ENCODE measurements around the gene BPIFB1.

BPIFB1 gene

GRCh38 chr20:33276303-33277113 lies 6.5 kb upstream of the BPIFB1 start:
- H3K4me1 Mint-ChIP-seq: no peaks in the 10 kb centered on the region
- H3K4me3 Mint-ChIP-seq: no peak overlapping the region
- no peak for ATAC-seq (replicated peaks; ENCODE audit: extremely low read depth, poor library complexity, severe bottlenecking)

GRCh38 chr20:33277471-33278441 lies 5.3 kb upstream of the BPIFB1 start:
- no peaks in the 10 kb centered on the region for H3K36me3 Mint-ChIP-seq (ENCODE audit: insufficient read depth)
- H3K27me3 Mint-ChIP-seq: peaks cover 53% of the 10 kb centered on the region
- no peak overlapping the region for H3K27ac Mint-ChIP-seq (ENCODE audit: low read depth)
- no peak overlapping the region for H3K4me3 Mint-ChIP-seq
- no peaks in the 10 kb centered on the region for H3K4me1 Mint-ChIP-seq
- DNase-seq (ENCODE audit: low spot score in 2 of 2): no peak
- no peak for ATAC-seq (replicated peaks; ENCODE audit: extremely low read depth, poor library complexity, severe bottlenecking)
- H3K9me3 Mint-ChIP-seq: no peaks in the 10 kb centered on the region

More at GRCh38 chr20:33276303-33277113, 6.5 kb upstream of the BPIFB1 start:
- no peak for DNase-seq (ENCODE audit: low spot score in 2 of 2)
- Mint-ChIP-seq H3K36me3 (ENCODE audit: insufficient read depth) (no peaks in the 10 kb centered on the region), H3K27ac (ENCODE audit: low read depth) (no peak overlapping the region), H3K27me3 (peaks cover 61% of the 10 kb centered on the region), H3K9me3 (no peaks in the 10 kb centered on the region)

- no peak overlapping the region for H3K4me3 Mint-ChIP-seq
- no peak overlapping the region for H3K27ac Mint-ChIP-seq (ENCODE audit: low read depth)
- no peaks in the 10 kb centered on the region for H3K4me1 Mint-ChIP-seq
- no peaks in the 10 kb centered on the region for H3K9me3 Mint-ChIP-seq
- H3K36me3 Mint-ChIP-seq (ENCODE audit: insufficient read depth): no peaks in the 10 kb centered on the region
- ATAC-seq (replicated peaks; ENCODE audit: extremely low read depth, poor library complexity, severe bottlenecking) (no peak), DNase-seq (ENCODE audit: low spot score in 2 of 2) (no peak)
- peaks cover 56% of the 10 kb centered on the region for H3K27me3 Mint-ChIP-seq
Measured at GRCh38 chr20:33278700-33279099, 4.3 kb upstream of the BPIFB1 start.

- ATAC-seq (replicated peaks; ENCODE audit: extremely low read depth, poor library complexity, severe bottlenecking) (no peak), DNase-seq (ENCODE audit: low spot score in 2 of 2) (no peak)
- H3K9me3 Mint-ChIP-seq: no peaks in the 10 kb centered on the region
- H3K27ac Mint-ChIP-seq (ENCODE audit: low read depth): no peak overlapping the region
- H3K4me3 Mint-ChIP-seq: no peak overlapping the region
- no peaks in the 10 kb centered on the region for H3K4me1 Mint-ChIP-seq
- peaks cover 62% of the 10 kb centered on the region for H3K27me3 Mint-ChIP-seq
- H3K36me3 Mint-ChIP-seq (ENCODE audit: insufficient read depth): no peaks in the 10 kb centered on the region
Measured at GRCh38 chr20:33279261-33279910, 3.6 kb upstream of the BPIFB1 start.

- Mint-ChIP-seq H3K27ac (ENCODE audit: low read depth) (no peak overlapping the region), H3K4me1 (no peaks in the 10 kb centered on the region), H3K36me3 (ENCODE audit: insufficient read depth) (no peaks in the 10 kb centered on the region), H3K4me3 (no peak overlapping the region), H3K27me3 (peaks cover 70% of the 10 kb centered on the region), H3K9me3 (no peaks in the 10 kb centered on the region)
- DNase-seq (ENCODE audit: low spot score in 2 of 2) (no peak), ATAC-seq (replicated peaks; ENCODE audit: extremely low read depth, poor library complexity, severe bottlenecking) (no peak)
Measured at GRCh38 chr20:33280000-33280680, 2.9 kb upstream of the BPIFB1 start.

- H3K9me3 Mint-ChIP-seq: no peaks in the 10 kb centered on the region
- H3K27me3 Mint-ChIP-seq: peaks cover 76% of the 10 kb centered on the region
- H3K4me3 Mint-ChIP-seq: no peak overlapping the region
- no peak overlapping the region for H3K27ac Mint-ChIP-seq (ENCODE audit: low read depth)
- ATAC-seq (replicated peaks; ENCODE audit: extremely low read depth, poor library complexity, severe bottlenecking) (no peak), DNase-seq (ENCODE audit: low spot score in 2 of 2) (no peak)
- no peaks in the 10 kb centered on the region for H3K36me3 Mint-ChIP-seq (ENCODE audit: insufficient read depth)
- H3K4me1 Mint-ChIP-seq: no peaks in the 10 kb centered on the region
Measured at GRCh38 chr20:33280775-33281174, 2.2 kb upstream of the BPIFB1 start.

GRCh38 chr20:33281550-33282146 lies 1.4 kb upstream of the BPIFB1 start:
- no peak for ATAC-seq (replicated peaks; ENCODE audit: extremely low read depth, poor library complexity, severe bottlenecking)
- no peak overlapping the region for H3K27ac Mint-ChIP-seq (ENCODE audit: low read depth)
- no peak for DNase-seq (ENCODE audit: low spot score in 2 of 2)
- H3K4me1 Mint-ChIP-seq: no peaks in the 10 kb centered on the region
- H3K9me3 Mint-ChIP-seq: no peaks in the 10 kb centered on the region
- no peaks in the 10 kb centered on the region for H3K36me3 Mint-ChIP-seq (ENCODE audit: insufficient read depth)
- no peak overlapping the region for H3K4me3 Mint-ChIP-seq
- H3K27me3 Mint-ChIP-seq: peaks cover 76% of the 10 kb centered on the region

- Mint-ChIP-seq H3K27me3 (peaks cover 76% of the 10 kb centered on the region), H3K9me3 (no peaks in the 10 kb centered on the region), H3K27ac (ENCODE audit: low read depth) (no peak overlapping the region), H3K36me3 (ENCODE audit: insufficient read depth) (no peaks in the 10 kb centered on the region), H3K4me1 (no peaks in the 10 kb centered on the region), H3K4me3 (no peak overlapping the region)
- DNase-seq (ENCODE audit: low spot score in 2 of 2) (no peak), ATAC-seq (replicated peaks; ENCODE audit: extremely low read depth, poor library complexity, severe bottlenecking) (no peak)
Measured at GRCh38 chr20:33282196-33282934, 649 bp upstream of the BPIFB1 start.

- Mint-ChIP-seq H3K27me3 (peaks cover 69% of the 10 kb centered on the region), H3K4me1 (no peaks in the 10 kb centered on the region), H3K9me3 (no peaks in the 10 kb centered on the region), H3K27ac (ENCODE audit: low read depth) (no peak overlapping the region), H3K4me3 (no peak overlapping the region), H3K36me3 (ENCODE audit: insufficient read depth) (no peaks in the 10 kb centered on the region)
- DNase-seq (ENCODE audit: low spot score in 2 of 2): no peak
- no peak for ATAC-seq (replicated peaks; ENCODE audit: extremely low read depth, poor library complexity, severe bottlenecking)
Measured at GRCh38 chr20:33284284-33284683, 1.3 kb downstream of the BPIFB1 start.

- ATAC-seq (replicated peaks; ENCODE audit: extremely low read depth, poor library complexity, severe bottlenecking): no peak
- Mint-ChIP-seq H3K27ac (ENCODE audit: low read depth) (no peak overlapping the region), H3K27me3 (peaks cover 62% of the 10 kb centered on the region), H3K9me3 (no peaks in the 10 kb centered on the region), H3K36me3 (ENCODE audit: insufficient read depth) (no peaks in the 10 kb centered on the region), H3K4me1 (no peaks in the 10 kb centered on the region), H3K4me3 (no peak overlapping the region)
- no peak for DNase-seq (ENCODE audit: low spot score in 2 of 2)
Measured at GRCh38 chr20:33284937-33285336, 1.9 kb downstream of the BPIFB1 start.

GRCh38 chr20:33285861-33286495 lies 3.0 kb downstream of the BPIFB1 start:
- Mint-ChIP-seq H3K4me1 (no peaks in the 10 kb centered on the region), H3K27ac (ENCODE audit: low read depth) (no peak overlapping the region), H3K27me3 (peaks cover 52% of the 10 kb centered on the region), H3K9me3 (no peaks in the 10 kb centered on the region), H3K36me3 (ENCODE audit: insufficient read depth) (no peaks in the 10 kb centered on the region), H3K4me3 (no peak overlapping the region)
- DNase-seq (ENCODE audit: low spot score in 2 of 2): no peak
- ATAC-seq (replicated peaks; ENCODE audit: extremely low read depth, poor library complexity, severe bottlenecking): no peak

Data from central memory CD8-positive, alpha-beta T cell (primary cell).